ENCODE data around the gene RSRC1. TPM values are rescaled to one million over a fixed set of nuclear protein-coding genes. Genes with fewer than 3 reads are reported as not detected.
"Not testable (repeated sequence)": the region's sequence is repeated elsewhere in the genome, so short reads cannot be mapped to it uniquely, and the experiment has no call there.

The RSRC1 gene
- total and polyA plus RNA-seq, 2 experiments from 2014 or later = 22.6 to 34.1 TPM

DNA sequence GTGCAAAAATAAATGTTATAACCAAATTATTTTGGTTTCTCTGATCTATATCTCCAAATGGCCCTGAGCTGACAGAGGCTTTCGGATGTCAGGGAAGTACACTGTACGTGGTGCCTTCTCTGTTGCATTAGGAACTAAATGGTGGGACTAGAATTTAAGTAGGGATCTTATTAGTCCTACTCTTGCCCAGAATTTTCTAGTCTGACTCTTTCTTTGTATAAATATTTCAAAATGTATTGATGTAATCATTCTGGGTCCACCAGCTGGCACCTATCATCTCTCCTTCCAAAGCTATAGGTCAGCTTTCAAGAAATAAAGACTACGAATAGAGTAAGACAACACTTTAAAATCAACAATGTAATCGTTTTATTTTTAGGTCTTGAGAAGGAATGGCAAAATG is 438.8 kb downstream of the RSRC1 start:
- no peaks in the 10 kb centered on the region for H4K20me1 ChIP-seq (ENCODE audit: insufficient read depth, poor library complexity, severe bottlenecking)
- TF ChIP-seq, protein P1, sequence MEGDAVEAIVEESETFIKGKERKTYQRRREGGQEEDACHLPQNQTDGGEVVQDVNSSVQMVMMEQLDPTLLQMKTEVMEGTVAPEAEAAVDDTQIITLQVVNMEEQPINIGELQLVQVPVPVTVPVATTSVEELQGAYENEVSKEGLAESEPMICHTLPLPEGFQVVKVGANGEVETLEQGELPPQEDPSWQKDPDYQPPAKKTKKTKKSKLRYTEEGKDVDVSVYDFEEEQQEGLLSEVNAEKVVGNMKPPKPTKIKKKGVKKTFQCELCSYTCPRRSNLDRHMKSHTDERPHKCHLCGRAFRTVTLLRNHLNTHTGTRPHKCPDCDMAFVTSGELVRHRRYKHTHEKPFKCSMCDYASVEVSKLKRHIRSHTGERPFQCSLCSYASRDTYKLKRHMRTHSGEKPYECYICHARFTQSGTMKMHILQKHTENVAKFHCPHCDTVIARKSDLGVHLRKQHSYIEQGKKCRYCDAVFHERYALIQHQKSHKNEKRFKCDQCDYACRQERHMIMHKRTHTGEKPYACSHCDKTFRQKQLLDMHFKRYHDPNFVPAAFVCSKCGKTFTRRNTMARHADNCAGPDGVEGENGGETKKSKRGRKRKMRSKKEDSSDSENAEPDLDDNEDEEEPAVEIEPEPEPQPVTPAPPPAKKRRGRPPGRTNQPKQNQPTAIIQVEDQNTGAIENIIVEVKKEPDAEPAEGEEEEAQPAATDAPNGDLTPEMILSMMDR (IDR thresholded peaks at IDR 0.05; ENCODE audit: poor library complexity) = no peak
- TF ChIP-seq EZH2 (IDR thresholded peaks at IDR 0.05; ENCODE audit: borderline replicate concordance) (no peak), EZH2phosphoT487 (IDR thresholded peaks at IDR 0.05; ENCODE audit: low read depth, severe bottlenecking, unreplicated experiment) (no peak)
- H3K4me3 ChIP-seq = no peak overlapping the region
- H3K4me2 ChIP-seq = no peak overlapping the region
- no peaks in the 10 kb centered on the region for H3K9me2 ChIP-seq (replicated peaks; ENCODE audit: insufficient read depth)
- no peak for DNase-seq (ENCODE audit: low spot score)
- no peaks in the 10 kb centered on the region for H3K4me1 ChIP-seq (ENCODE audit: insufficient read depth)
- H3K27ac ChIP-seq = no peak overlapping the region
- no peak overlapping the region for H2AFZ ChIP-seq
- H3K79me2 ChIP-seq = no peaks in the 10 kb centered on the region
- H3K36me3 ChIP-seq (replicated peaks; ENCODE audit: insufficient read depth, low read depth) = no peaks in the 10 kb centered on the region
- no peaks in the 10 kb centered on the region for H3K27me3 ChIP-seq
- WGBS (ENCODE audit: low lambda C conversion rate, missing lambda C conversion rate) = 87% methylated on average over 4 of the region's 4 CpGs
- no peaks in the 10 kb centered on the region for H3K9me3 ChIP-seq (ENCODE audit: low read depth)

DNA sequence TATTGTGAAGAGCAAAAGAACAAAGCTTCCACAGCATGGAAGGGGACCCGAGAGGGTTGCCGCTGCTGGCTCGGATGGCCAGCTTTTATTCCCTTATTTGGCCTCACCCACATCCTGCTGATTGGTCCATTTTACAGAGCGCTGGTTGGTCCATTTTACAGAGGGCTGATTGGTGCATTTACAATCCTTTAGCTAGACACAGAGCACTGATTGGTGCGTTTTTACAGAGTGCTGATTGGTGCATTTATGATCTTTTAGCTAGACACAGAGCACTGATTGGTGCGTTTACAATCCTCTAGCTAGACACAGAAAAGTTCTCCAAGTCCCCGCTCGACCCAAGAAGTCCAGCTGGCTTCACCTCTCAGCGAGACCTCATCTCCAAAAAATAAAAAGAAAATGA is 440.0 kb downstream of the RSRC1 start:
- 97% methylated on average over 9 of the region's 9 CpGs for WGBS (ENCODE audit: low lambda C conversion rate, missing lambda C conversion rate)
- not testable (repeated sequence) for H3K27ac ChIP-seq; H3K27me3 ChIP-seq; H3K9me2 ChIP-seq (replicated peaks; ENCODE audit: insufficient read depth); H3K9me3 ChIP-seq (ENCODE audit: low read depth); H3K4me3 ChIP-seq; H3K4me2 ChIP-seq; H3K36me3 ChIP-seq (replicated peaks; ENCODE audit: insufficient read depth, low read depth); DNase-seq (ENCODE audit: low spot score); H3K79me2 ChIP-seq; H3K4me1 ChIP-seq (ENCODE audit: insufficient read depth); H2AFZ ChIP-seq; H4K20me1 ChIP-seq (ENCODE audit: insufficient read depth, poor library complexity, severe bottlenecking)

DNA sequence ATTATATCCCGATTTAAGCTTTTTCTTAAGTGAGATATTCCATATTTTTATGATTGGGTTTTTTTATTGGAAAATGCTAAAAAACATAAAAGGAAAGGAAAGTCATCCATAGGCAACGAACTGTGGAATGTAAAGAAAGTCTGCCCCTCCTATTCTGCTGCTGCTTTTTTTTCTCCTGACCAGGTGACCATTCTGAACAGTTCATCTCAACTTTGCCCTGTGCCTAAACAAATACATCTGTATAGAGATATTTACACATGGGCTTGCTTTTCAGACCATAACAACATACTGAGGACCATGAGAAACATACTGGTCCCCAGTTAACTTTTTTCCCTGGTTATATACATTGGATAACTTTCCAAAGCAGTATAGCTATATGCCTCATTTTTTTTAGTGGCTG is 442.2 kb downstream of the RSRC1 start:
- no peak overlapping the region for H3K27ac ChIP-seq
- no peaks in the 10 kb centered on the region for H3K27me3 ChIP-seq
- H3K4me1 ChIP-seq (ENCODE audit: insufficient read depth) = no peaks in the 10 kb centered on the region
- H2AFZ ChIP-seq = no peak overlapping the region
- no peak for DNase-seq (ENCODE audit: low spot score)
- H3K79me2 ChIP-seq = no peaks in the 10 kb centered on the region
- no peaks in the 10 kb centered on the region for H3K9me3 ChIP-seq (ENCODE audit: low read depth)
- H3K4me2 ChIP-seq = no peak overlapping the region
- no peaks in the 10 kb centered on the region for H3K36me3 ChIP-seq (replicated peaks; ENCODE audit: insufficient read depth, low read depth)
- H4K20me1 ChIP-seq (ENCODE audit: insufficient read depth, poor library complexity, severe bottlenecking) = no peaks in the 10 kb centered on the region
- whole genome bisulfite sequencing (ENCODE audit: low lambda C conversion rate, missing lambda C conversion rate) = 68% methylated on average over 2 of the region's 2 CpGs
- no peaks in the 10 kb centered on the region for H3K9me2 ChIP-seq (replicated peaks; ENCODE audit: insufficient read depth)
- H3K4me3 ChIP-seq = no peak overlapping the region
- no peak for TF ChIP-seq EZH2 (IDR thresholded peaks at IDR 0.05; ENCODE audit: borderline replicate concordance)
- TF ChIP-seq EZH2phosphoT487 (IDR thresholded peaks at IDR 0.05; ENCODE audit: low read depth, severe bottlenecking, unreplicated experiment) = no peak
- TF ChIP-seq, protein P1 (IDR thresholded peaks at IDR 0.05; ENCODE audit: poor library complexity) = no peak

DNA sequence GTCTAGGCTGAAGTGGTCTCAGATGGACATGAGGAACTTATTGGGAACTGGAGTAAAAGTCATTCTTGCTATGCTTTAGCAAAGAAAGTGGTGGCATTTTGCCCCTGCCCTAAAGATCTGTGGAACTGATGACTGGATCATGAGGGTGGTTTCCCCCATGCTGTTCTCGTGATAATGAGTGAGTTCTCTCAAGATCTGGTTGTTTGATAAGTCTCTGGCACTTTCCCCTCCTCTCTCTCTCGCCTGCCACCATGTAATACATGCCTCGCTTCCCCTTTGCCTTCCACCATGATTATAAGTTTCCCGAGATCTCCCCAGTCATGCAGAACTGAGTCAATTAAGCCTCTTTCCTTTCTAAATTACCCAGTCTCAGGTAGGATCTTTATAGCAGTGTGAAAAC is 449.6 kb downstream of the RSRC1 start:
- H4K20me1 ChIP-seq (ENCODE audit: insufficient read depth, poor library complexity, severe bottlenecking) = no peaks in the 10 kb centered on the region
- no peak overlapping the region for H3K4me3 ChIP-seq
- no peak overlapping the region for H3K4me2 ChIP-seq
- H3K9me3 ChIP-seq (ENCODE audit: low read depth) = no peaks in the 10 kb centered on the region
- 78% methylated on average over 4 of the region's 4 CpGs for WGBS (ENCODE audit: low lambda C conversion rate, missing lambda C conversion rate)
- no peaks in the 10 kb centered on the region for H3K4me1 ChIP-seq (ENCODE audit: insufficient read depth)
- H3K9me2 ChIP-seq (replicated peaks; ENCODE audit: insufficient read depth) = no peaks in the 10 kb centered on the region
- H3K27ac ChIP-seq = no peak overlapping the region
- no peak for DNase-seq (ENCODE audit: low spot score)
- H3K79me2 ChIP-seq = no peaks in the 10 kb centered on the region
- no peaks in the 10 kb centered on the region for H3K36me3 ChIP-seq (replicated peaks; ENCODE audit: insufficient read depth, low read depth)
- TF ChIP-seq EZH2phosphoT487 (IDR thresholded peaks at IDR 0.05; ENCODE audit: low read depth, severe bottlenecking, unreplicated experiment) = no peak
- no peaks in the 10 kb centered on the region for H3K27me3 ChIP-seq
- no peak overlapping the region for H2AFZ ChIP-seq

Measured in hepatocyte (in vitro differentiated cells).